Uterus (tissue), 4 donors: Measurements from ENCODE around the gene STK11IP. TPM values are rescaled to one million over a fixed set of nuclear protein-coding genes. Genes with fewer than 3 reads are reported as not detected.

ENCODE experiments used
- DNase-seq, 2 donors: peaks; one replicate each; pipeline ENCODE4 v3.0.0-alpha.2; 2019 to 2020
- H3K27ac ChIP-seq, 2 donors: fragments of 200-600 bp; sonication (generic); 1 replicate in 1 of 2; 2 replicates in 1 of 2; pipeline ENCODE4 v1.5.1; 2016 to 2018
- H3K27me3 ChIP-seq, 2 donors: fragments of 200-600 bp; sonication (generic); one replicate each; pipeline ENCODE4 v1.5.1; 2018 to 2019; ENCODE audit warnings: control low read depth in 1 of 2
- H3K36me3 ChIP-seq, 2 donors: fragments of 200-600 bp; sonication (generic); one replicate each; pipeline ENCODE4 v1.5.1; 2019; ENCODE audit warnings: control low read depth in 1 of 2
- H3K4me1 ChIP-seq, 2 donors: fragments of 200-600 bp; sonication (generic); one replicate each; pipeline ENCODE4 v1.5.1; 2018 to 2019; ENCODE audit warnings: control low read depth in 1 of 2
- H3K4me3 ChIP-seq, 2 donors: fragments of 200-600 bp; sonication (generic); 1 replicate in 1 of 2; 2 replicates in 1 of 2; pipeline ENCODE4 v1.5.1; 2018 to 2019; ENCODE audit warnings: mild to moderate bottlenecking in 1 of 2
- H3K9me3 ChIP-seq, 2 donors: fragments of 200-600 bp; sonication (generic); one replicate each; pipeline ENCODE4 v1.5.1; 2019; ENCODE audit warnings: control low read depth in 1 of 2
- POLR2A ChIP-seq, 2 donors: fragments of 450-650 bp; IDR thresholded peaks; one replicate each; pipeline ENCODE4 v1.6.1; 2016; ENCODE audit warnings: antibody characterized with exemption in 2 of 2, mild to moderate bottlenecking in 1 of 2, moderate library complexity in 1 of 2
- intact Hi-C: fragments of 100-400 bp; cut with DNase I; formaldehyde crosslinking; loops from one replicate; pipeline ENCODE4 v1.15.1; 2023; ENCODE audit warnings: low total_unique reads
- total RNA-seq, 4 donors: library from RNA; depleted of rRNA in 3 of 4; stranded (reverse); fragments of >200 nt in 3 of 4; gene quantifications; one replicate each; pipeline versions ENCODE4 v1.1.0 to v1.2.4, GENCODE V29; 2014 to 2023
- TF ChIP-seq, protein P1 (sequence below), 4 experiments: fragments of 200-600 bp in 2 of 4; fragments of 450-650 bp in 2 of 4; sonication (generic) in 2 of 4; IDR thresholded peaks; one replicate each; pipeline ENCODE4 v1.5.1; 2016 to 2019; ENCODE audit warnings: antibody characterized with exemption in 4 of 4, mild to moderate bottlenecking in 2 of 4, moderate library complexity in 1 of 4
- donor health status: DM: yes; HTN: yes; CAD: no.

The STK11IP gene
- total RNA-seq, 4 donors from 2014 or later, result 0.51 to 28.0 (median 13.1) TPM

DNA sequence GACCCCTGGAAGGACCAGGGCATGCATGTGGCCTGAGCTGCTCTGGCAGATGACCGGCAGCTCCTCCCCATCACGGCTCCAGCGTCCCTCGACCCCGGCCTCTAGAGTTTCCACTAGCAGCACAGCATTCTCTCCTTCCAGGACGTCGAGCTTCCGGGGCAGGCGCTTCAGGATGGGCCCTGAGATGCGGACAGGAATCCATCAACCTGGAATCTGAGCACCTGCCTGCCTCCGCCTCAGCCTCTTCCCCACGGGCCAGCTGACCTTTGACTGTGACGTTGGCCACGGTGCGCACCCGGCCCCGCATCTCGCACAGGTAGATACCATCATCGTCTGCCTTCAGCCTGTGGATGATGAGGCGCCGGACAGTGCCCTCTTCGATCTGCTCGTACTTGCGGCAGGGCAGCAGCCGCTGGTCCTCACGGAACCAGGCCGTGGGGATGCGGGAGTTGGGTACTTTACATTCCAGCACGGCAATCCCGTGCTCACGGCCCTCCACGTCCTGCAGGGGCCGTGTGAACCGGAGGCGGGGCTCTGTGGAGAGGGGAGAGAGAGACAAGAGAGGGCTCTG lies 29.8 kb upstream of the STK11IP start:
- H3K4me3 ChIP-seq, result no peak overlapping the region
- H3K27ac ChIP-seq, result no peak overlapping the region
- H3K4me1 ChIP-seq, result peaks cover 0 to 6% of the 10 kb centered on the region in 2 donors
- H3K9me3 ChIP-seq, result no peaks in the 10 kb centered on the region
- intact Hi-C loops, result loop anchor here (10.0 kb wide), 1 partner anchor 67 kb away; no protein-coding TSS in a partner anchor
- DNase-seq, result no peak
- no peaks in the 10 kb centered on the region for H3K27me3 ChIP-seq
- TF ChIP-seq POLR2A (IDR thresholded peaks at IDR 0.05), result no peak
- TF ChIP-seq, protein P1, sequence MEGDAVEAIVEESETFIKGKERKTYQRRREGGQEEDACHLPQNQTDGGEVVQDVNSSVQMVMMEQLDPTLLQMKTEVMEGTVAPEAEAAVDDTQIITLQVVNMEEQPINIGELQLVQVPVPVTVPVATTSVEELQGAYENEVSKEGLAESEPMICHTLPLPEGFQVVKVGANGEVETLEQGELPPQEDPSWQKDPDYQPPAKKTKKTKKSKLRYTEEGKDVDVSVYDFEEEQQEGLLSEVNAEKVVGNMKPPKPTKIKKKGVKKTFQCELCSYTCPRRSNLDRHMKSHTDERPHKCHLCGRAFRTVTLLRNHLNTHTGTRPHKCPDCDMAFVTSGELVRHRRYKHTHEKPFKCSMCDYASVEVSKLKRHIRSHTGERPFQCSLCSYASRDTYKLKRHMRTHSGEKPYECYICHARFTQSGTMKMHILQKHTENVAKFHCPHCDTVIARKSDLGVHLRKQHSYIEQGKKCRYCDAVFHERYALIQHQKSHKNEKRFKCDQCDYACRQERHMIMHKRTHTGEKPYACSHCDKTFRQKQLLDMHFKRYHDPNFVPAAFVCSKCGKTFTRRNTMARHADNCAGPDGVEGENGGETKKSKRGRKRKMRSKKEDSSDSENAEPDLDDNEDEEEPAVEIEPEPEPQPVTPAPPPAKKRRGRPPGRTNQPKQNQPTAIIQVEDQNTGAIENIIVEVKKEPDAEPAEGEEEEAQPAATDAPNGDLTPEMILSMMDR (IDR thresholded peaks at IDR 0.05), result no peak
- no peaks in the 10 kb centered on the region for H3K36me3 ChIP-seq

GRCh38 chr2:219569041-219569440 lies 28.6 kb upstream of the STK11IP start:
- H3K4me1 ChIP-seq, result peaks cover 0 to 6% of the 10 kb centered on the region in 2 donors
- H3K27me3 ChIP-seq, result no peaks in the 10 kb centered on the region
- H3K27ac ChIP-seq, result no peak overlapping the region
- H3K9me3 ChIP-seq, result no peaks in the 10 kb centered on the region
- no peak for DNase-seq
- intact Hi-C loops, result loop anchor here (10.0 kb wide), 1 partner anchor 66 kb away; no protein-coding TSS in a partner anchor
- H3K4me3 ChIP-seq, result no peak overlapping the region
- H3K36me3 ChIP-seq, result no peaks in the 10 kb centered on the region
- no peak for TF ChIP-seq POLR2A (IDR thresholded peaks at IDR 0.05)
- TF ChIP-seq, protein P1 (IDR thresholded peaks at IDR 0.05), result no peak

- H3K27ac ChIP-seq, result no peak overlapping the region
- intact Hi-C loops, result loop anchor here (10.0 kb wide), 1 partner anchor 65 kb away; no protein-coding TSS in a partner anchor
These were observed 28.0 kb upstream of the STK11IP start for GRCh38 chr2:219569635-219570034.

DNA sequence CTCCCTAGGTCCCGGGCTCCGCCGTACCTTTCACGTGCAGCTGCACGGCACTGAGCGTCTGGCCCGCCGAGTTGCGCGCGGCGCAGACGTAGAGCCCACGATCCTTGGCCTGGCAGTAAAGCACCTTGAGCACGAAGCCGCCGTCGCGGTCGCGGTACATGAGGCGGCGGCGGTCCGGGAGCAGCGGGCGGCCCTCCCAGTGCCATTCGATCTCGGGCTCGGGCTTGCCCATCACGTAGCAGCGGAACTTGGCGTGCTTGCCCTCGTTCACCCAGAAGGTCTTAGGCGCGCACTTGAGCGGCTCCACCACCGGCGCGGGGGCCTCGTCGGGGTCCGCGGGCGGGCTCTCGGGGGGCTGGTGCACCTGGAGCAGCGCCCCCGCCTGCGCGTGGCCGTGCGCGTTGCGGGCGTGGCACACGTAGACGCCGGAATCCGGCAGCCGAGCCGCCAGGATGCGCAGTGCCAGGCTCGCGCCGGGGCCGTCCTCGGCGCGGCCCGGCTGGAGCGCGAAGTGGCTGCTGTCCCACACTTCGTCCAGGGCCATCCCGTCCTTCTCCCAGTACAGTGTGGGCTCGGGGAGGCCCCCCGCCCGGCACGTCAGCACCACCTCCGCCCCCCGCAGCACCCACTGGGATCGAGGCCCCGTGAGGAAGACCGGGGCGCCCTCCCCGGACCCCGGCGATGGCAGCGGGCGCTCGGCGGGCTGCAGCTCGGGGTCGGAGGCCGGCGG lies 27.3 kb upstream of the STK11IP start:
- TF ChIP-seq, protein P1 (IDR thresholded peaks at IDR 0.05), result peak in 1 of 4 experiments; percentile 12
- peak in 1 of 2 donors; percentile 56 for TF ChIP-seq POLR2A (IDR thresholded peaks at IDR 0.05)
- intact Hi-C loops, result no loop called here
- H3K27ac ChIP-seq, result peak overlapping the region; percentile 87 to 88
- H3K36me3 ChIP-seq, result no peaks in the 10 kb centered on the region
- peak overlapping the region; percentile 37 to 60 for H3K4me3 ChIP-seq
- peaks cover 0 to 6% of the 10 kb centered on the region in 2 donors for H3K4me1 ChIP-seq
- no peaks in the 10 kb centered on the region for H3K9me3 ChIP-seq
- H3K27me3 ChIP-seq, result no peaks in the 10 kb centered on the region
- peak in 1 of 2 donors; percentile 47 for DNase-seq

More at GRCh38 chr2:219569635-219570034, 28.0 kb upstream of the STK11IP start:
- Histone ChIP-seq H3K4me1 (peaks cover 0 to 6% of the 10 kb centered on the region in 2 donors), H3K4me3 (peak overlapping the region in 1 of 2 donors; percentile 60), H3K36me3 (no peaks in the 10 kb centered on the region), H3K9me3 (no peaks in the 10 kb centered on the region), H3K27me3 (no peaks in the 10 kb centered on the region)
- TF ChIP-seq, protein P1 (IDR thresholded peaks at IDR 0.05), result no peak
- no peak for TF ChIP-seq POLR2A (IDR thresholded peaks at IDR 0.05)
- no peak for DNase-seq

GRCh38 chr2:219570924-219571310 lies 26.7 kb upstream of the STK11IP start:
- Histone ChIP-seq H3K4me3 (peak overlapping the region; percentile 37 to 60), H3K4me1 (peaks cover 0 to 6% of the 10 kb centered on the region in 2 donors), H3K9me3 (no peaks in the 10 kb centered on the region), H3K27ac (peak overlapping the region; percentile 87 to 88), H3K36me3 (no peaks in the 10 kb centered on the region), H3K27me3 (no peaks in the 10 kb centered on the region)
- intact Hi-C loops, result no loop called here
- no peak for DNase-seq
- TF ChIP-seq, protein P1 (IDR thresholded peaks at IDR 0.05), result no peak
- no peak for TF ChIP-seq POLR2A (IDR thresholded peaks at IDR 0.05)
